NOMO-1 (cell line): ENCODE results near the gene OPRL1.

Source experiments
- DNase-seq, 2 experiments: peaks; one replicate each; lab custom pipeline; 2025; ENCODE audit not compliant: unreplicated experiment in 2 of 2; lab: John Stamatoyannopoulos, UW

The OPRL1 gene

GRCh38 chr20:64042054-64042781 is 37.7 kb upstream of the OPRL1 start:
- DNase-seq, result peak; percentile 18 to 39

GRCh38 chr20:64043768-64044167 is 36.1 kb upstream of the OPRL1 start:
- no peak for DNase-seq

GRCh38 chr20:64044484-64045247 is 35.2 kb upstream of the OPRL1 start:
- no peak for DNase-seq

GRCh38 chr20:64045346-64046011 is 34.4 kb upstream of the OPRL1 start:
- no peak for DNase-seq

GRCh38 chr20:64047046-64047389 is 32.9 kb upstream of the OPRL1 start:
- no peak for DNase-seq

GRCh38 chr20:64047968-64048401 is 31.9 kb upstream of the OPRL1 start:
- no peak for DNase-seq

GRCh38 chr20:64048402-64049044 is 31.4 kb upstream of the OPRL1 start:
- no peak for DNase-seq

- peak; percentile 32 to 34 for DNase-seq
These were observed 30.6 kb upstream of the OPRL1 start, which contains the start of gene SOX18 for GRCh38 chr20:64049060-64049877. SOX18 (minus strand) TSS chr20:64049639; CDS start chr20:64049516, 123 bp downstream.

- DNase-seq, result no peak
These were observed 30.0 kb upstream of the OPRL1 start for GRCh38 chr20:64049878-64050260.

GRCh38 chr20:64050261-64051032 is 29.4 kb upstream of the OPRL1 start:
- no peak for DNase-seq

GRCh38 chr20:64051033-64051452 is 28.8 kb upstream of the OPRL1 start:
- no peak for DNase-seq

- DNase-seq, result no peak
These were observed 28.1 kb upstream of the OPRL1 start for GRCh38 chr20:64051561-64052325.

- no peak for DNase-seq
These were observed 27.6 kb upstream of the OPRL1 start for GRCh38 chr20:64052326-64052722.

GRCh38 chr20:64052987-64053840 is 26.7 kb upstream of the OPRL1 start:
- no peak for DNase-seq

- no peak for DNase-seq
These were observed 25.8 kb upstream of the OPRL1 start for GRCh38 chr20:64053841-64054661.

GRCh38 chr20:64055396-64055892 is 24.4 kb upstream of the OPRL1 start:
- DNase-seq, result no peak
